NCI-H1694 (cell line): ENCODE data around the gene TNFSF15.

Experiments used
- DNase-seq: peaks from one replicate; lab custom pipeline; 2025; lab: John Stamatoyannopoulos, UW

TNFSF15 gene

GRCh38 chr9:114787781-114788498, 17.9 kb downstream of the TNFSF15 start:
- no peak for DNase-seq

- DNase-seq = no peak
Measured at GRCh38 chr9:114787214-114787613, 18.6 kb downstream of the TNFSF15 start.

GRCh38 chr9:114785866-114786650, 19.8 kb downstream of the TNFSF15 start:
- no peak for DNase-seq

- no peak for DNase-seq
Measured at GRCh38 chr9:114784721-114785279, 21.0 kb downstream of the TNFSF15 start.

- DNase-seq = no peak
Measured at GRCh38 chr9:114782586-114782985, 23.3 kb downstream of the TNFSF15 start.

GRCh38 chr9:114779352-114779845, 26.4 kb downstream of the TNFSF15 start:
- DNase-seq = no peak

- DNase-seq = no peak
Measured at GRCh38 chr9:114777821-114778609, 27.8 kb downstream of the TNFSF15 start.

- DNase-seq = no peak
Measured at GRCh38 chr9:114776683-114777399, 29.0 kb downstream of the TNFSF15 start.

GRCh38 chr9:114775981-114776380, 29.9 kb downstream of the TNFSF15 start:
- no peak for DNase-seq

- DNase-seq = no peak
Measured at GRCh38 chr9:114775121-114775520, 30.7 kb downstream of the TNFSF15 start.

GRCh38 chr9:114774524-114774923, 31.3 kb downstream of the TNFSF15 start:
- no peak for DNase-seq

GRCh38 chr9:114771889-114772288, 34.0 kb downstream of the TNFSF15 start:
- no peak for DNase-seq

- DNase-seq = no peak
Measured at GRCh38 chr9:114770991-114771390, 34.8 kb downstream of the TNFSF15 start.

GRCh38 chr9:114769624-114770023, 36.2 kb downstream of the TNFSF15 start:
- DNase-seq = no peak

GRCh38 chr9:114763220-114763619, 42.6 kb downstream of the TNFSF15 start:
- DNase-seq = no peak

- DNase-seq = no peak
Measured at GRCh38 chr9:114761523-114761922, 44.3 kb downstream of the TNFSF15 start.

GRCh38 chr9:114759512-114760341, 46.1 kb downstream of the TNFSF15 start:
- no peak for DNase-seq

GRCh38 chr9:114757984-114758383, 47.9 kb downstream of the TNFSF15 start:
- DNase-seq = no peak

- no peak for DNase-seq
Measured at GRCh38 chr9:114757395-114757794, 48.4 kb downstream of the TNFSF15 start.

GRCh38 chr9:114756920-114757319, 48.9 kb downstream of the TNFSF15 start:
- no peak for DNase-seq

- no peak for DNase-seq
Measured at GRCh38 chr9:114754581-114754980, 51.3 kb downstream of the TNFSF15 start.
